Measurements from ENCODE around the gene KLHL36.

DNA sequence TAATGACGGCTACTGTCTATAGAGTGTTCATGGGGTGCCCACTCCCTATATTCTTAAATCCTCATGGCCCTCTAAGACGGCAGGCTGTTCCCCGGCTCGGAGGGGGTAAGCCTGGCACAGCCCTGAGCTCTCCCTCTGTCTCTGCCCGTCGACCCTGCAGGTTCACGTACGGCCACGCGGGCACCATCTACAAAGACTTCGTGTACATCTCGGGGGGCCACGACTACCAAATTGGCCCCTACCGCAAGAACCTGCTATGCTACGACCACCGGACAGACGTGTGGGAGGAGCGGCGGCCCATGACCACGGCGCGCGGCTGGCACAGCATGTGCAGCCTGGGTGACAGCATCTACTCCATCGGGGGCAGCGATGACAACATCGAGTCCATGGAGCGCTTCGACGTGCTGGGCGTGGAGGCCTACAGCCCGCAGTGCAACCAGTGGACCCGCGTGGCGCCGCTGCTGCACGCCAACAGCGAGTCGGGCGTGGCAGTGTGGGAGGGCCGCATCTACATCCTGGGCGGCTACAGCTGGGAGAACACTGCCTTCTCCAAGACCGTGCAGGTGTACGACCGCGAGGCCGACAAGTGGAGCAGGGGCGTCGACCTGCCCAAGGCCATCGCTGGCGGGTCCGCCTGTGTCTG lies 13.2 kb downstream of the KLHL36 start:
- TF ChIP-seq, protein P1, sequence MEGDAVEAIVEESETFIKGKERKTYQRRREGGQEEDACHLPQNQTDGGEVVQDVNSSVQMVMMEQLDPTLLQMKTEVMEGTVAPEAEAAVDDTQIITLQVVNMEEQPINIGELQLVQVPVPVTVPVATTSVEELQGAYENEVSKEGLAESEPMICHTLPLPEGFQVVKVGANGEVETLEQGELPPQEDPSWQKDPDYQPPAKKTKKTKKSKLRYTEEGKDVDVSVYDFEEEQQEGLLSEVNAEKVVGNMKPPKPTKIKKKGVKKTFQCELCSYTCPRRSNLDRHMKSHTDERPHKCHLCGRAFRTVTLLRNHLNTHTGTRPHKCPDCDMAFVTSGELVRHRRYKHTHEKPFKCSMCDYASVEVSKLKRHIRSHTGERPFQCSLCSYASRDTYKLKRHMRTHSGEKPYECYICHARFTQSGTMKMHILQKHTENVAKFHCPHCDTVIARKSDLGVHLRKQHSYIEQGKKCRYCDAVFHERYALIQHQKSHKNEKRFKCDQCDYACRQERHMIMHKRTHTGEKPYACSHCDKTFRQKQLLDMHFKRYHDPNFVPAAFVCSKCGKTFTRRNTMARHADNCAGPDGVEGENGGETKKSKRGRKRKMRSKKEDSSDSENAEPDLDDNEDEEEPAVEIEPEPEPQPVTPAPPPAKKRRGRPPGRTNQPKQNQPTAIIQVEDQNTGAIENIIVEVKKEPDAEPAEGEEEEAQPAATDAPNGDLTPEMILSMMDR (conservative IDR thresholded peaks at IDR 0.05; ENCODE audit: low read depth, low read length) = no peak
- TF ChIP-seq EZH2 (IDR thresholded peaks at IDR 0.05; ENCODE audit: borderline replicate concordance, low read depth, low read length, poor library complexity, severe bottlenecking) = no peak

Measured in A673 (cell line).